ENCODE measurements around the gene CNTNAP4.

The CNTNAP4 gene

GRCh38 chr16:76409706-76410105 is 132.5 kb downstream of the CNTNAP4 start:
- no peak for DNase-seq

- no peak for DNase-seq
Observed at GRCh38 chr16:76421571-76421970, 144.4 kb downstream of the CNTNAP4 start.

- no peak for DNase-seq
Observed at GRCh38 chr16:76428858-76429257, 151.7 kb downstream of the CNTNAP4 start.

GRCh38 chr16:76441391-76441790 is 164.2 kb downstream of the CNTNAP4 start:
- no peak for DNase-seq

GRCh38 chr16:76441876-76442275 is 164.7 kb downstream of the CNTNAP4 start:
- DNase-seq, result no peak

GRCh38 chr16:76443973-76444372 is 166.8 kb downstream of the CNTNAP4 start:
- DNase-seq, result no peak

- DNase-seq, result no peak
Observed at GRCh38 chr16:76444832-76445231, 167.6 kb downstream of the CNTNAP4 start.

- DNase-seq, result no peak
Observed at GRCh38 chr16:76445815-76446214, 168.6 kb downstream of the CNTNAP4 start.

GRCh38 chr16:76446251-76446650 is 169.1 kb downstream of the CNTNAP4 start:
- DNase-seq, result no peak

GRCh38 chr16:76450890-76451289 is 173.7 kb downstream of the CNTNAP4 start:
- no peak for DNase-seq

GRCh38 chr16:76455257-76455656 is 178.1 kb downstream of the CNTNAP4 start:
- DNase-seq, result no peak

GRCh38 chr16:76456016-76456415 is 178.8 kb downstream of the CNTNAP4 start:
- DNase-seq, result no peak

- no peak for DNase-seq
Observed at GRCh38 chr16:76459111-76459510, 181.9 kb downstream of the CNTNAP4 start.

- no peak for DNase-seq
Observed at GRCh38 chr16:76461836-76462235, 184.6 kb downstream of the CNTNAP4 start.

- no peak for DNase-seq
Observed at GRCh38 chr16:76464955-76465620, 187.9 kb downstream of the CNTNAP4 start.

GRCh38 chr16:76466871-76467270 is 189.7 kb downstream of the CNTNAP4 start:
- no peak for DNase-seq

- DNase-seq, result no peak
Observed at GRCh38 chr16:76474048-76474447, 196.8 kb downstream of the CNTNAP4 start.

GRCh38 chr16:76478105-76478504 is 200.9 kb downstream of the CNTNAP4 start:
- DNase-seq, result no peak

GRCh38 chr16:76483307-76483909 is 206.2 kb downstream of the CNTNAP4 start:
- DNase-seq, result no peak

- no peak for DNase-seq
Observed at GRCh38 chr16:76484020-76484419, 206.8 kb downstream of the CNTNAP4 start.

- DNase-seq, result no peak
Observed at GRCh38 chr16:76486740-76487139, 209.5 kb downstream of the CNTNAP4 start.

- no peak for DNase-seq
Observed at GRCh38 chr16:76487411-76488064, 210.3 kb downstream of the CNTNAP4 start.

GRCh38 chr16:76488065-76488417 is 210.8 kb downstream of the CNTNAP4 start:
- DNase-seq, result no peak

GRCh38 chr16:76490036-76490639 is 212.9 kb downstream of the CNTNAP4 start:
- DNase-seq, result no peak
